Measurements from ENCODE around the gene SSBP4. TPM values are rescaled to one million over a fixed set of nuclear protein-coding genes. Genes with fewer than 3 reads are reported as not detected.

SSBP4 gene
- total and polyA plus RNA-seq, 9 of the 15 experiments (the other 6 are each of a cell fraction or from before 2014, with no cell fraction given), result 1.1 to 189 (median 39.0) TPM

DNA sequence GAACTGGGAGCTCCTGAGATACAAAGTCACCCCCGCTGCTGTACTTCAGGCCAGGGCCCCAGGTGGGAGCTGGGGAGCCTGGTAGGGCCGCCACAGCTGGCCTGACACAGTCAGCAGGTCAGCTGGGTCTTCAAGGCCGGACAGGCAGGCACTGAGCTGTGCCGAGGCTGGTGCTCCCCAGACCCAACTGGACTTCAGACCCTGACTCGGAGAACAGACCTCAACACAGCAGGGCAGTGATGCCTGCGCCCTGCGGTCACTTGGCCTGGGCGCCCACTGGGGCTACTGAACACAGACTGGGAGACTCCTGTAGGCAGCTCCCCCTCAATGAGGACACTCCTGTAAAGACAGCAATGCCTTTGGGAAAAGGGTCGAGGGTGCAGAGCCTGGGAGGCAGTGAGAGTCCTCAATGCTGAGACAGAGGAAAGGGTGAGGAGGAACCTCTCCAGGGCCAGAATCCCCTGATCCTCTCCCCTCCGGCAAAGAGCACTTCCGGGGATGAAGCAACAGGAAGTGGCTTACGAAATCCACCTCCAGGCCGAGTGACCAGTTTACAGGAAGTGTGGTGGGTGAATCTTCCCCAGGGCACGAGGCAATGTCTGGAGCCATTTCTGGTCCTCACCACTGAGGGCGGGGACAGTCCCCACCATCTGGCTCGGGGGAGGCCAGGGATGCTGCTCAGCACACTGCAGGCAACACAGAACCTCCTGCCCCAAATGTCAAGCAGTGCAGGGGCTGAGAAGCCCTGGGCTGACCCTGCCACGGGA lies 59.5 kb downstream of the SSBP4 start (continued):
- no peak for TF ChIP-seq TFAM (CRISPR knock-in tag; conservative IDR thresholded peaks at IDR 0.05)
- TF ChIP-seq HCFC1 (IDR thresholded peaks at IDR 0.05; ENCODE audit: low read depth, low read length), result no peak
- no peak for TF ChIP-seq RBM17 (IDR thresholded peaks at IDR 0.05; ENCODE audit: borderline replicate concordance, low read depth, low read length)
- TF ChIP-seq CEBPB (tag; IDR thresholded peaks at IDR 0.05), result peak; percentile 98
- TF ChIP-seq POLR3A (IDR thresholded peaks at IDR 0.05; ENCODE audit: borderline replicate concordance, extremely low read depth, insufficient read depth, insufficient read length), result no peak
- peak; percentile 78 for TF ChIP-seq CTBP1 (IDR thresholded peaks at IDR 0.05; ENCODE audit: borderline replicate concordance)
- no peak for TF ChIP-seq TCF3 (CRISPR knock-in tag; IDR thresholded peaks at IDR 0.05)
- TF ChIP-seq ATF1 (CRISPR knock-in tag; IDR thresholded peaks at IDR 0.05), result no peak
- TF ChIP-seq ATF1 (tag; IDR thresholded peaks at IDR 0.05), result no peak
- TF ChIP-seq PHF8 (IDR thresholded peaks at IDR 0.05; ENCODE audit: borderline replicate concordance, low read length), result no peak
- no peak for TF ChIP-seq SLC30A9 (CRISPR knock-in tag; IDR thresholded peaks at IDR 0.05)
- no peak for TF ChIP-seq COPS2 (conservative IDR thresholded peaks at IDR 0.05)
- TF ChIP-seq, protein P1, sequence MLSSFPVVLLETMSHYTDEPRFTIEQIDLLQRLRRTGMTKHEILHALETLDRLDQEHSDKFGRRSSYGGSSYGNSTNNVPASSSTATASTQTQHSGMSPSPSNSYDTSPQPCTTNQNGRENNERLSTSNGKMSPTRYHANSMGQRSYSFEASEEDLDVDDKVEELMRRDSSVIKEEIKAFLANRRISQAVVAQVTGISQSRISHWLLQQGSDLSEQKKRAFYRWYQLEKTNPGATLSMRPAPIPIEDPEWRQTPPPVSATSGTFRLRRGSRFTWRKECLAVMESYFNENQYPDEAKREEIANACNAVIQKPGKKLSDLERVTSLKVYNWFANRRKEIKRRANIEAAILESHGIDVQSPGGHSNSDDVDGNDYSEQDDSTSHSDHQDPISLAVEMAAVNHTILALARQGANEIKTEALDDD (IDR thresholded peaks at IDR 0.05), result no peak
- TF ChIP-seq, protein P2, sequence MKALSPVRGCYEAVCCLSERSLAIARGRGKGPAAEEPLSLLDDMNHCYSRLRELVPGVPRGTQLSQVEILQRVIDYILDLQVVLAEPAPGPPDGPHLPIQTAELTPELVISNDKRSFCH (CRISPR knock-in tag; IDR thresholded peaks at IDR 0.05), result no peak
- TF ChIP-seq, protein P2 (tag; IDR thresholded peaks at IDR 0.05), result no peak
- TF ChIP-seq, protein P3, sequence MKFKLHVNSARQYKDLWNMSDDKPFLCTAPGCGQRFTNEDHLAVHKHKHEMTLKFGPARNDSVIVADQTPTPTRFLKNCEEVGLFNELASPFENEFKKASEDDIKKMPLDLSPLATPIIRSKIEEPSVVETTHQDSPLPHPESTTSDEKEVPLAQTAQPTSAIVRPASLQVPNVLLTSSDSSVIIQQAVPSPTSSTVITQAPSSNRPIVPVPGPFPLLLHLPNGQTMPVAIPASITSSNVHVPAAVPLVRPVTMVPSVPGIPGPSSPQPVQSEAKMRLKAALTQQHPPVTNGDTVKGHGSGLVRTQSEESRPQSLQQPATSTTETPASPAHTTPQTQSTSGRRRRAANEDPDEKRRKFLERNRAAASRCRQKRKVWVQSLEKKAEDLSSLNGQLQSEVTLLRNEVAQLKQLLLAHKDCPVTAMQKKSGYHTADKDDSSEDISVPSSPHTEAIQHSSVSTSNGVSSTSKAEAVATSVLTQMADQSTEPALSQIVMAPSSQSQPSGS (CRISPR knock-in tag; IDR thresholded peaks at IDR 0.05), result no peak
- TF ChIP-seq, protein P4, sequence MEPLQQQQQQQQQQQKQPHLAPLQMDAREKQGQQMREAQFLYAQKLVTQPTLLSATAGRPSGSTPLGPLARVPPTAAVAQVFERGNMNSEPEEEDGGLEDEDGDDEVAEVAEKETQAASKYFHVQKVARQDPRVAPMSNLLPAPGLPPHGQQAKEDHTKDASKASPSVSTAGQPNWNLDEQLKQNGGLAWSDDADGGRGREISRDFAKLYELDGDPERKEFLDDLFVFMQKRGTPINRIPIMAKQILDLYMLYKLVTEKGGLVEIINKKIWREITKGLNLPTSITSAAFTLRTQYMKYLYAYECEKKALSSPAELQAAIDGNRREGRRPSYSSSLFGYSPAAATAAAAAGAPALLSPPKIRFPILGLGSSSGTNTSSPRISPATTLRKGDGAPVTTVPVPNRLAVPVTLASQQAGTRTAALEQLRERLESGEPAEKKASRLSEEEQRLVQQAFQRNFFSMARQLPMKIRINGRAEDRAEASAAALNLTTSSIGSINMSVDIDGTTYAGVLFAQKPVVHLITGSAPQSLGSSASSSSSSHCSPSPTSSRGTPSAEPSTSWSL (CRISPR knock-in tag; IDR thresholded peaks at IDR 0.05; ENCODE audit: borderline replicate concordance), result no peak
- TF ChIP-seq ZKSCAN8 (CRISPR knock-in tag; IDR thresholded peaks at IDR 0.05), result peak; percentile 22; the same call in 1 of the 2 replicates
- peak; percentile 35; the same call in 1 of the 2 replicates for TF ChIP-seq POLR2G (IDR thresholded peaks at IDR 0.05; ENCODE audit: low read depth, low read length)
- TF ChIP-seq, protein P5, sequence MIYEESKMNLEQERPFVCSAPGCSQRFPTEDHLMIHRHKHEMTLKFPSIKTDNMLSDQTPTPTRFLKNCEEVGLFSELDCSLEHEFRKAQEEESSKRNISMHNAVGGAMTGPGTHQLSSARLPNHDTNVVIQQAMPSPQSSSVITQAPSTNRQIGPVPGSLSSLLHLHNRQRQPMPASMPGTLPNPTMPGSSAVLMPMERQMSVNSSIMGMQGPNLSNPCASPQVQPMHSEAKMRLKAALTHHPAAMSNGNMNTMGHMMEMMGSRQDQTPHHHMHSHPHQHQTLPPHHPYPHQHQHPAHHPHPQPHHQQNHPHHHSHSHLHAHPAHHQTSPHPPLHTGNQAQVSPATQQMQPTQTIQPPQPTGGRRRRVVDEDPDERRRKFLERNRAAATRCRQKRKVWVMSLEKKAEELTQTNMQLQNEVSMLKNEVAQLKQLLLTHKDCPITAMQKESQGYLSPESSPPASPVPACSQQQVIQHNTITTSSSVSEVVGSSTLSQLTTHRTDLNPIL (CRISPR knock-in tag; IDR thresholded peaks at IDR 0.05), result no peak
- no peak for TF ChIP-seq FIP1L1 (IDR thresholded peaks at IDR 0.05; ENCODE audit: low read depth, low read length, poor library complexity, severe bottlenecking)

Measured in K562 (cell line).